Fibroblast of gingiva (primary cell): ENCODE data around the gene FBXL15.

Experiments used
- DNase-seq: peaks from one replicate; pipeline ENCODE4 v3.0.0-alpha.2; 2011; ENCODE audit warnings: low read depth

Gene FBXL15

DNA sequence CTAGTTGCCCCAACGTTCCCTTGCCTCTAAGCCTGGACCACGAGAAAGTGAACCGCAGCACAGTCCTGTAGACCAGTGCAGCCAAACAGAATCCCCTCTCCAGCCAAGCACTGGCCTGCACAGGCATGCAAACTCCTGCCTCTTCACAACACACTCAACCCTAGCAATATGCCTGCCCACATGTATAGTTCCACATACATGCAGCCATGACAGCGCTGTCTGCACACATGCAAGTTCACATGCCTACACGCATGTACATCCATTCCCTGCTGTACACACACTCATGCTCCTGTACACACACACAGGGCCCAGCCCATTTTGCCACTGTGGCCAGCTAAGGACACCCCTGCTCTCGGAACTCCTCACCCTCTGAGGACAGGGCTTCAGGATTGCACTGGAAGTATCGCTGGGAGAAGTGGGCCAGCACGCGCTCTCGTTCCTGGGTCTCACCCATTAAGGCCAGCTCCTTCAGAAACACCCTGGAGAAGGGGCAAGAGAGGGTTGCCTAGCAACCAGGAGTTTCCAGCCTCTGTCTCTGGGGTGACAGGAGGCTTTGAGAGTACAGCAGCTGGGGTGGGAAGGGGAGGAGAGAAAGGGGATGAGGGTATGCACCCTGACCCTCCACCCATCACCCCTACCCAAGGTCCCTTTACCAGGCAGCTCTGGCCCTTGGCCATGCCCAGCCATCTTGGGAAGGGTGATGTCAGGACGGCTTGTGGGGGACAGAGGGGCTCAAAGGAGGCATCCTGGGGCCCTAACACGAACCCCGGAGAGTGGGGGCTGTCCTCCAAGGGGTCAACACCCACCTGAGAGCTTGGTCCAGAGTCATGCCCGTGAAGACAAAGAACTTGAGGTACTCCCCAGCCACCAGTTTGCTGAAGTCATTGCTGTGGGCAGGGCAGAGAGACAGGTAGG, 9.0 kb upstream of the FBXL15 start:
- DNase-seq = no peak

DNA sequence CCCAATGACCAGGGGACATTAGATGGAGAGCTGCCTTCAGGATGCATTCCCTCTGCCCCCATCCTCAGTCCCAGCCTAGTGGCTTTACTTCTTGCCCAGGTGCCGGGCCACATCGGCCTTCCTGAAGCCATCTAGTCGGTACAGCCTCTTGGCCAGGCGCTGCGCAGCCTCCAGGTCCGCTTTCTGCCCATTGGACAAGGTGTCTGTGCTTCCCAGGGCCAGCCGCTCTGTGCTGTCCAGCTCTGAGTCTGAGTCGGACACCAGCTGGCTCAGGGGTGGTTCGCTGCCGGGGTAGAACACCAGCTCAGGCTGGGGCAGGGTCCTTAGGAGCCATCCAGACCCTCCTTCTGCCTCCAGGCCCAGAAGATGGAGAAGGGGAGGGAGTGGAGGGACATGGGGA, 8.3 kb upstream of the FBXL15 start:
- no peak for DNase-seq

DNA sequence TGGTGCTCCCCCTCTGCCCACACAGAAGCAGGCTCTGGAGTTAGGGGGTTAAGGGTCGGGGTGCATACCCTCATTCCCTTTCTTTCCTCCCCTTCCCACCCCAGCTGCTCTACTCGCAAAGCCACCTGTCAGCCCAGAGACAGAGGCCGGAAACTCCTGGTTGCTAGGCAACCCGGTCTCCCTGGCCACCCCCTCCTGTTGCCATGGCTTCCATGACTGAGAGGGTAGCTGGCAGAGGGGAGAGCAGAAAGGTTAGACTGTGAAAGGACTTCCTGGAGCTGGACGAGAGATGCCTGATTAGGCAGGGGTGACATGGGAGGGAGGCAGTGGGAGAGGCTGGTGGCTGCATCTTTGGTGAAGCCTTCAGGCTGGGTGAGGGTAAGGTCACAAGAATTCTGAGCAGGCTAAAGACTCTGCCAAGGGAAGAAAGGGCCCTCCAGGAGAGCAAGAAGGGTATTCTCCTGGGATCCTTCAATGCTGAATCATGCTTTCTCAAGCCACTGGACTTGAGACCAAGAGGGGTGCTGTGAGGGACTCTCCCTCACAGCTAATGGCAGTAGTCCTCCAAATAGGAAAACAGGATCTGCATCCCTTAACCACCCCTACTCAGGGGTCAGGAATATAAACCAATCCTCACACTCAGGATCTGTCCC, 7.5 kb upstream of the FBXL15 start:
- DNase-seq = peak; percentile 53

DNA sequence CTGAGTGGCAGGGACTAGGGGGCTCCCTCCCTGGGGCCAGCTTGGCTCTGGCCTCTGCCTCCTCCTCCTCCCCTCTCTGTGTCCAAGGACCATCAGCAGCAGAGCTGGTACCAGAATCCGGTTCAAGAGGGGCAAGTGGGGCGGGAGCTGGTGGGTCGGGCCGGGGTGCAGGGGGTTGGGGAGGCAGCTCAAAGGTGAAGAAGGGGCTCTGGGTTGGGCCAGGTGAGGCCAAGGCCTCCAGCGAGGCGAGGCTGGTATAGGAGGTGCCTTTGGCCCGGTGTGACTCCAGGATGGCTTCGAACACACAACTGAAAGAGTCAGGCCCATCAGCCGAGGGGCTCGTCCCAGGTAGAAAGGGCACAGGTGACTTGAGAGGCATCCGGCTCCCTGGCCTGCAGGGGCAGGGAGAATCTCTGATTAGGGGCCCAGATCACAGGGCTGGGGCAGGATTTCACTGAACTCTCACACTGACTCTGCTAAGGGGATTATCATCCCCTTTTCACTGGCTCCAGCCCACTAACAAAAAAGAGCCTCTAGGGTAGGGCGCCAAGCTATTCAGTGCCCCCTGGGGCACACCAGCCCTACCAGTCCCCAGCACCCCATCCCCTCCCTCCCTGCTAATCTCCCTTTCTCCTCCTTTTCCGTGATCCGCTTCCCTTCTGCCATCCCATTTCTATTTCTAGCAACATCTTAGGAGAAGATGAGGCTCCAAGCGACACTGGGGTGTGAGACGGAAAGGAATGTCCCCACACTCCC, 6.7 kb upstream of the FBXL15 start:
- DNase-seq = no peak

DNA sequence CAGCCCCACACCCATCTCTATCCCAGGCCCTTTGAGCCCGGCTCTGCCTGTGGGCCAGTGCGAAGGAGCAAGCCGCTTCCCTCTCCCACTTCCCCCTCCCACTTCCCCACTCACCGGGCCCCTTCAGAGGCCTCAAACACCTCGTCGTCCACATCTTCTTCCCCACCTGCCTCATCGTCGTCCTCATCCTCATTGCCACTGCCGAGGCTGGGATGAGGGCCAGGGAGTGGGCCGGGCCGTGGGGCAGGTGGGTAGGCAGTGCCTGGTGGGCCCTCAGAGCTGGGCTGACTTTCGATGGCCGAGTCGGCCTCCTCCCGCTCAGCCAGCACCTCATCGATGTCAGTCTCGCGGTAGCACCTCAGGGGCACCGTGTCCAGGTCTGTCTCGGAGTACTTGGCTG, 5.9 kb upstream of the FBXL15 start:
- no peak for DNase-seq

DNA sequence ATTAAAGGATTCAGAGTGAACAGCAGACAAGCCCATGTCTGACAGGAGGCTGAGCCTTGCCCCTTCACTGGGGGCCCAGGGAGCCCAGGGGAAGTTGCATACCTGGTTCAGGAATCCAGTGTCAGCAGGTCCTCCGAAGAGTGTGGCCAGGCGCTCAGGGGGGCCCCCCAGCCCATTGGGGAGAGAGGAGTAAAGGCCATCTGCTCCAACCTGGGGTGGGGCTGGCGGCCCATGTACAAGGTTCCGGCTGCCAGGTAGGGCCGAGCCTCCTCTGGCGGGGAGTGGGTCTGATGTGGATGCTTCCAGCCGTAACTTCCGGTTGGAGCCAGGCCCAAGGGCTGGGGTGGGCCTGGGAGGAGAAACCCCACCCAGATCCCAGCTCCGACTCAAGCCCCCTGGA, 4.4 kb upstream of the FBXL15 start:
- no peak for DNase-seq

DNA sequence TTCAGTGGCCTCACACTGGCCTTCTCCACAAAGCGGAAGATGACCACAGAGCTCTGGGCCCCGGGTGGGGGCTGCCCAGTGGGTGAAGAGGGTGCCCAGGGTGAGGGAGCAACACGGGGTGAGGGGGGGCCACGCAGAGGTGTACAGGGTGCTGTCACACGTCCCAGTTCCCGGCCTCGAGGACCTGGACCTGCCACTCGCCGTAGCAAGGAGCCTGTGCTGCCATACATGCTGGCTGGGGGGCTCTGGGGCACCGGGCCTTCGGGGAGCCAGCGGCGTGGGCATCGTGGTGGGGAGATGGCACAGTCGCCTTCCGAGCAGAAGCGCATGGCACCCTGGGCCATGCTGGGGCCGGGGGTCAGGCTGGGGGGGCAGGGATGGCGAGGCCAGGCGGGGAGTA, 3.9 kb upstream of the FBXL15 start:
- DNase-seq = no peak

GRCh38 chr10:102418622-102419268, 1.9 kb upstream of the FBXL15 start, which contains the start of gene PSD:
PSD (minus strand) TSS chr10:102418785; CDS start chr10:102417038, 1,747 bp downstream.
- DNase-seq = no peak

DNA sequence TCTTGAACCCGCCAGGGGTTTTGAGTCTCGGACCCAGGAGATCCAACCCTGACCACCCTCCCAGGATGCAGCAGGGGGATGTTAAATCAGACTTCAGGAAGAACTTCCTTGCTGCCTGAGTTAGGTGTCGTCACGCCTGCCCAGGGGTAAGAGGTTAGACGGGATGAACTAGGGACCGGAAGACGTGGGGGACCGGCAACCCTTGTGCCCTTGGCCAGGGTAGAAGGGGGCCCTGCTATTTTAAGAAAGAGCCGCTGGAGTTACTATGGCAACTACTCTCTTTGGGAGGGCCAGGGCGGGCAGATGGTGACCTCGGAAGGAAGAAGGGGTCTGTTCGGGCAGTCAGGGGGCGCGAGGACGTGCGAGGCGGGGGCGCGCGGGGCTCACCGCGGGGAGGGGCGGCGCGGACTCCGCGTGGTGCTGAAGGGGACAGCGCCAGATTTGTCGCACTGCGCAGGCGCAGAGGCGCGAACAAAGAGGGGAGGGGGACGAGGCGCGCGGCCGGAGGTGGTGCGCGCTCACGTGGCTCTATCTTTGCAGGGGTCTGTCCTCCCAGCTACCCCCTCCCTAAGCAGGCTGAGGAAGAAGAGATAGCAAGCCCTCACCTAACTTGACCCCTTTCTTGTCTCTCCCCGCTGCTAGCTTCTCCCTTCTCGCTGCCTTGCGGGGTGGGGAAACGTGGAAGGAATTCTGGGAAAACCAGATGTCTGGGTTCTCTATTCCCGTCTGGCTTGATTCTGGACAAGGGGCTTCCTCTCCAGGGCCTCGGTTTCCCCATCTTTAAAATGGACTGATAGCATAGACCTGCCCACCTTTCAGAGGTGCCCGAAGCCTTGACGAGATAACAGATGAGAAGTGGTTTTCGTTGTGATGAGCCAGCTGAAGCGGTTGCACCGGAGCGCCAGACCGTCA, 1.1 kb upstream of the FBXL15 start:
- no peak for DNase-seq

GRCh38 chr10:102420181-102420713, 389 bp upstream of the FBXL15 start:
- no peak for DNase-seq

- no peak for DNase-seq
These were observed 796 bp downstream of the FBXL15 start for GRCh38 chr10:102421507-102421756.

DNA sequence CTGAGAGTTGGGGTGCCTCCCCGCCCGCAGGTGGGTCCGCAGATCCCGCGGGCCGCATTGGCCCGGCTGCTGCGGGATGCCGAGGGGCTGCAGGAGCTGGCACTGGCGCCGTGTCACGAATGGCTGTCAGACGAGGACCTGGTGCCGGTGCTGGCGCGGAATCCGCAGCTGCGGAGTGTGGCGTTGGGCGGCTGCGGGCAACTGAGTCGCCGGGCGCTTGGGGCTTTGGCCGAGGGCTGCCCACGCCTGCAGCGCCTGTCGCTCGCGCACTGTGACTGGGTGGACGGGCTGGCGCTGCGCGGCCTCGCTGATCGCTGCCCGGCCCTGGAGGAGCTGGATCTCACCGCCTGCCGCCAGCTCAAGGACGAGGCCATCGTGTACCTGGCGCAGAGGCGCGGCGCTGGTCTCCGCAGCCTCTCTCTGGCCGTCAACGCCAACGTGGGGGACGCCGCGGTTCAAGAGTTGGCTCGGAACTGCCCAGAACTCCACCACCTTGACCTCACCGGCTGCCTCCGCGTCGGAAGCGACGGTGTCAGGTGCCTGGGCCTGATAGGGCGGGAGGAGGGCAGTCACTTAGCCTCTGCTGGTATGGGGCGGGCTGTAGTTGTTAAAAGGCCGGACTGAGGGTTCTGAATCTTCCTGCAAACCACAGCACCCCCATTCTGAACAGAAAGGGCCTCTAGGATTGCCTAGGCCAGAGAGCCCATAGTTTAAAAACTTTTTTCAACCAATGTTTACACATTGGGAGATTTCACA, 1.3 kb downstream of the FBXL15 start:
- DNase-seq = no peak

- peak; percentile 69 for DNase-seq
These were observed 2.0 kb downstream of the FBXL15 start for GRCh38 chr10:102422545-102423129.

DNA sequence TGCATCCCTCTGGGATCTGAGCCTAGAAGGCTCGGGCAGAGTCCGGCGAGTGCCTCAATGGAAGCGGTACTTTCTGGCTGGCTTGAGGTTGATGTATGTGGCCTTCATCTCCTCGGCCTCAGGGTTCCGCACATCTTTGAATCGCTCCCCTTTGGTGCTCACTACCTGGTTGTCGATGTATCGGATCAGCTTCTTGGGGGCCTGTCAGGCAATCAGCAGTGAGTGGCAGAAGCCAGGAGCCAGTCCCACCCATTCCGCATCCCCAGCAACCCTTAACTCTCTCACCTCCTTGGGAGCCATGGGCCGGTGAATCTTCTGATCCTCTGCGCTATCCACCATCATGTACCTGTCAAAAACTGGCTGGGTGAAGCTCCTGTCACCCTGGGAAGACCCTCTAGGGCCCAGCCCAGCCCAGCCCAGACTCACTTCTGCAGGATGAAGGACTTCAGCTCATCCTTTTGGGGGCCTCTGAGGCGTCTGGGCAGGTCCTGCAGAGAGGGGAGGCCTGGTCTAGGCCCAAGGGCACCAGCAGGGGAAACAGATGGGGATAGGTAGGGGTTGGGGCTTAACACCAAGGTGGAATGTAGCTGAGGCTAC, 2.8 kb downstream of the FBXL15 start:
- no peak for DNase-seq

DNA sequence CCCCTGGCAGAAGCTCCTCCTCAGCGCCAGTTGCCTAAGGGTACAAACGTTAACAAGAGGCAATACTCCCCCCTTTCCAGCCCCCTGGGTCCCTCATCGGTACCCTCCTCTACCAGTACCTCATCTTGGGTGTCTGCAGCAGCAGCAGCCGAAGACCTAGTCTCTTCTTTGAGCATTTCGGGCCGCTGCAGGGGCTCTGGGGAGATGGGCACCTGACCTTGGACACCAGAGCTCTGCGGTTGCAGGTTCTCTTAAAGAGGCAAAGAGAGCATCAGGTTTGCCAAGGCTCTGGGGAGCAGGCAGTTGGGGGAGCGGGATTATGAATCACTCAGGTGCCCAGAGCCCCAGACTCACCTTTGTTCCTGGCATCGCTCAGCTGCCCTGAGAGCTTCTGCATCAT, 3.5 kb downstream of the FBXL15 start:
- no peak for DNase-seq

GRCh38 chr10:102424916-102425315, 4.3 kb downstream of the FBXL15 start:
- DNase-seq = no peak

DNA sequence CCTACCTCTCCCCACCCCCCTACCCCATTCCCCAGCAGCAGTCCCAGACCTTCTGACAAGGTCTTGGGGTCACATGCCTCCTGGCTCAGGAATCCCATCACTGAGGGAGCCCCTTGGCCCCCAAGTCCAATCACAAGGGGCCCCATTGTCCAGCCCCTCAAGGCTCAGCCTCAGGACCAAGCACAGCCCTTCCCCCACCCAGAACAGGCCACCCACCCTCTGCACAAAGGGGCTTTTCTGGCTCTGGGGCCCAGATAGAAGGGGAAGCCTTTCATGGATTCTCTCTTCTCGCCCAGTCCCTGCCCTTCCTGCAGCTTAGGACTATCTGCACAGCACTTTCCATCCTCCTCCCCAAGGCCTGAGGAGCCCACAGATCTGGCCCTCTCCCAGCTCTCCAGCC, 4.8 kb downstream of the FBXL15 start:
- DNase-seq = no peak

DNA sequence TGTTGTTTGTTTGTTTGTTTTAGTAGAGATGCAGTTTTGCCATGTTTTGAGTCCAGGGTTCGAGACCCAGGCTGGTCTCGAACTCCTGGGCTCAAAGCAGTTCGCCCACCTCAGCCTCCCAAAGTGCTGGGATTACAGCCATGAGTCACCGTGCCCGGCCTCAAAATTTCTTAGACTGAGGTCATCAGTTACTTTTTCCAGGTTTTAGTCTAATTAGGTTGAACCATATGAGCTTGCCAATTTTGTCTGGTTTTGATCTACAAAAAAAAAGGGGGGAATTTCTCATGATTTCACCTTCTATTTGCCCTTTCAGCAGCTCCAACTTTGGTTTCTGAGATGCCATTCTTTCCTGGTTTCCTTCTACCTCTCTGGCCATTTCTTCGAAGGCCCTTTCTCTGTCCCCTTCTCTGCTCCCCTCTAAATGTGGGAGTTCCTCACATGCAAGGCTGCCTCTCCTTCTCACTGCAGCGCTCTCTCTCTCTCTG, 6.2 kb downstream of the FBXL15 start:
- DNase-seq = no peak

GRCh38 chr10:102429468-102429867, 8.8 kb downstream of the FBXL15 start:
- no peak for DNase-seq
